ENCODE results near the gene FANCD2. TPM values are rescaled to one million over a fixed set of nuclear protein-coding genes. Genes with fewer than 3 reads are reported as not detected.
A peak's percentile ranks its signal among the peaks of the same experiment; 100 is the strongest.

The FANCD2 gene
- polyA plus RNA-seq, 1 of the 3 experiments (the other 2 are of a cell fraction): 7.3 TPM

GRCh38 chr3:10023587-10024310 lies 2.5 kb upstream of the FANCD2 start:
- H3K4me2 ChIP-seq: peak overlapping the region; percentile 53
- peaks cover 4 to 16% of the 10 kb centered on the region in 2 experiments for H3K36me3 ChIP-seq (replicated peaks in 1 of 2; ENCODE audit: control insufficient read depth in 1 of 2, insufficient read depth in 2 of 2, low read length in 1 of 2)
- DNase-seq: no peak
- H3K9me3 ChIP-seq: no peaks in the 10 kb centered on the region
- H3K9ac ChIP-seq: no peak overlapping the region
- no peaks in the 10 kb centered on the region for H3K9me2 ChIP-seq
- peaks cover 43% of the 10 kb centered on the region for H3K79me2 ChIP-seq (ENCODE audit: insufficient read depth)
- no peak overlapping the region for H3K4me3 ChIP-seq (ENCODE audit: low read depth in 2 of 2, low read length in 1 of 2)
- H3K27me3 ChIP-seq (ENCODE audit: insufficient read depth): no peaks in the 10 kb centered on the region
- peaks cover 6 to 17% of the 10 kb centered on the region in 2 experiments; a peak in 3 of 4 replicates for H3K4me1 ChIP-seq (ENCODE audit: control insufficient read depth in 1 of 2, insufficient read depth in 2 of 2, low read depth in 1 of 2, low read length in 1 of 2)
- ChIA-PET POLR2A (no interaction called here), CTCF (interaction anchor here (1.1 kb wide), 1 partner anchor 23 kb away, joined by 3 read pairs; no protein-coding TSS in a partner anchor)
- 57% methylated on average over 5 of the region's 8 CpGs for WGBS (ENCODE audit: low lambda C conversion rate)
- H4K20me1 ChIP-seq (ENCODE audit: insufficient read depth): no peaks in the 10 kb centered on the region
- H3K27ac ChIP-seq (ENCODE audit: low read depth in 2 of 2, low read length in 1 of 2): peak overlapping the region in 1 of 2 experiments; percentile 56; a peak in 2 of 4 replicates
- TF ChIP-seq TCF12 (IDR thresholded peaks at IDR 0.05) (peak; percentile 38; the same call in 1 of the 2 replicates), POLR2AphosphoS5 (IDR thresholded peaks at IDR 0.05; ENCODE audit: low read depth, low read length) (no peak), FOSL2 (IDR thresholded peaks at IDR 0.05; ENCODE audit: borderline replicate concordance, low read depth) (peak; percentile 67; the same call in 1 of the 2 replicates), NFIC (IDR thresholded peaks at IDR 0.05; ENCODE audit: borderline replicate concordance) (no peak), TEAD4 (IDR thresholded peaks at IDR 0.05; ENCODE audit: borderline replicate concordance, insufficient read depth) (peak; percentile 24; the same call in 1 of the 2 replicates), JUND (IDR thresholded peaks at IDR 0.05) (peak; percentile 48; the same call in 1 of the 2 replicates)
- TF ChIP-seq, protein P1, sequence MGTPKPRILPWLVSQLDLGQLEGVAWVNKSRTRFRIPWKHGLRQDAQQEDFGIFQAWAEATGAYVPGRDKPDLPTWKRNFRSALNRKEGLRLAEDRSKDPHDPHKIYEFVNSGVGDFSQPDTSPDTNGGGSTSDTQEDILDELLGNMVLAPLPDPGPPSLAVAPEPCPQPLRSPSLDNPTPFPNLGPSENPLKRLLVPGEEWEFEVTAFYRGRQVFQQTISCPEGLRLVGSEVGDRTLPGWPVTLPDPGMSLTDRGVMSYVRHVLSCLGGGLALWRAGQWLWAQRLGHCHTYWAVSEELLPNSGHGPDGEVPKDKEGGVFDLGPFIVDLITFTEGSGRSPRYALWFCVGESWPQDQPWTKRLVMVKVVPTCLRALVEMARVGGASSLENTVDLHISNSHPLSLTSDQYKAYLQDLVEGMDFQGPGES (IDR thresholded peaks at IDR 0.05; ENCODE audit: low read depth, low read length): no peak
- TF ChIP-seq, protein P2, sequence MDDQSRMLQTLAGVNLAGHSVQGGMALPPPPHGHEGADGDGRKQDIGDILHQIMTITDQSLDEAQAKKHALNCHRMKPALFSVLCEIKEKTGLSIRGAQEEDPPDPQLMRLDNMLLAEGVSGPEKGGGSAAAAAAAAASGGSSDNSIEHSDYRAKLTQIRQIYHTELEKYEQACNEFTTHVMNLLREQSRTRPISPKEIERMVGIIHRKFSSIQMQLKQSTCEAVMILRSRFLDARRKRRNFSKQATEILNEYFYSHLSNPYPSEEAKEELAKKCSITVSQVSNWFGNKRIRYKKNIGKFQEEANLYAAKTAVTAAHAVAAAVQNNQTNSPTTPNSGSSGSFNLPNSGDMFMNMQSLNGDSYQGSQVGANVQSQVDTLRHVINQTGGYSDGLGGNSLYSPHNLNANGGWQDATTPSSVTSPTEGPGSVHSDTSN (IDR thresholded peaks at IDR 0.05): 0 out of 2 replicates have a peak, but pooled peaks have one; percentile 5
- TF ChIP-seq, protein P3, sequence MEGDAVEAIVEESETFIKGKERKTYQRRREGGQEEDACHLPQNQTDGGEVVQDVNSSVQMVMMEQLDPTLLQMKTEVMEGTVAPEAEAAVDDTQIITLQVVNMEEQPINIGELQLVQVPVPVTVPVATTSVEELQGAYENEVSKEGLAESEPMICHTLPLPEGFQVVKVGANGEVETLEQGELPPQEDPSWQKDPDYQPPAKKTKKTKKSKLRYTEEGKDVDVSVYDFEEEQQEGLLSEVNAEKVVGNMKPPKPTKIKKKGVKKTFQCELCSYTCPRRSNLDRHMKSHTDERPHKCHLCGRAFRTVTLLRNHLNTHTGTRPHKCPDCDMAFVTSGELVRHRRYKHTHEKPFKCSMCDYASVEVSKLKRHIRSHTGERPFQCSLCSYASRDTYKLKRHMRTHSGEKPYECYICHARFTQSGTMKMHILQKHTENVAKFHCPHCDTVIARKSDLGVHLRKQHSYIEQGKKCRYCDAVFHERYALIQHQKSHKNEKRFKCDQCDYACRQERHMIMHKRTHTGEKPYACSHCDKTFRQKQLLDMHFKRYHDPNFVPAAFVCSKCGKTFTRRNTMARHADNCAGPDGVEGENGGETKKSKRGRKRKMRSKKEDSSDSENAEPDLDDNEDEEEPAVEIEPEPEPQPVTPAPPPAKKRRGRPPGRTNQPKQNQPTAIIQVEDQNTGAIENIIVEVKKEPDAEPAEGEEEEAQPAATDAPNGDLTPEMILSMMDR (IDR thresholded peaks at IDR 0.05): no peak
- TF ChIP-seq, protein P4, sequence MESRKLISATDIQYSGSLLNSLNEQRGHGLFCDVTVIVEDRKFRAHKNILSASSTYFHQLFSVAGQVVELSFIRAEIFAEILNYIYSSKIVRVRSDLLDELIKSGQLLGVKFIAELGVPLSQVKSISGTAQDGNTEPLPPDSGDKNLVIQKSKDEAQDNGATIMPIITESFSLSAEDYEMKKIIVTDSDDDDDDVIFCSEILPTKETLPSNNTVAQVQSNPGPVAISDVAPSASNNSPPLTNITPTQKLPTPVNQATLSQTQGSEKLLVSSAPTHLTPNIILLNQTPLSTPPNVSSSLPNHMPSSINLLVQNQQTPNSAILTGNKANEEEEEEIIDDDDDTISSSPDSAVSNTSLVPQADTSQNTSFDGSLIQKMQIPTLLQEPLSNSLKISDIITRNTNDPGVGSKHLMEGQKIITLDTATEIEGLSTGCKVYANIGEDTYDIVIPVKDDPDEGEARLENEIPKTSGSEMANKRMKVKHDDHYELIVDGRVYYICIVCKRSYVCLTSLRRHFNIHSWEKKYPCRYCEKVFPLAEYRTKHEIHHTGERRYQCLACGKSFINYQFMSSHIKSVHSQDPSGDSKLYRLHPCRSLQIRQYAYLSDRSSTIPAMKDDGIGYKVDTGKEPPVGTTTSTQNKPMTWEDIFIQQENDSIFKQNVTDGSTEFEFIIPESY (IDR thresholded peaks at IDR 0.05; ENCODE audit: borderline replicate concordance, low read depth): no peak
- peaks cover 12% of the 10 kb centered on the region for H3F3A ChIP-seq (replicated peaks; ENCODE audit: insufficient read depth)
- no peak overlapping the region for H2AFZ ChIP-seq (ENCODE audit: low read depth)
